CD4-positive, alpha-beta T cell treated with Interleukin-2 at 100 ng/mL for 4 hours (primary cell): ENCODE results near the gene SFRP4.

Source experiments
- DNase-seq: peaks from one replicate; pipeline ENCODE4 v3.0.0-alpha.2; 2020; ENCODE audit warnings: low spot score

The SFRP4 gene

GRCh38 chr7:37924491-37925041 is 7.9 kb upstream of the SFRP4 start:
- no peak for DNase-seq

GRCh38 chr7:37923996-37924395 is 7.4 kb upstream of the SFRP4 start:
- no peak for DNase-seq

DNA sequence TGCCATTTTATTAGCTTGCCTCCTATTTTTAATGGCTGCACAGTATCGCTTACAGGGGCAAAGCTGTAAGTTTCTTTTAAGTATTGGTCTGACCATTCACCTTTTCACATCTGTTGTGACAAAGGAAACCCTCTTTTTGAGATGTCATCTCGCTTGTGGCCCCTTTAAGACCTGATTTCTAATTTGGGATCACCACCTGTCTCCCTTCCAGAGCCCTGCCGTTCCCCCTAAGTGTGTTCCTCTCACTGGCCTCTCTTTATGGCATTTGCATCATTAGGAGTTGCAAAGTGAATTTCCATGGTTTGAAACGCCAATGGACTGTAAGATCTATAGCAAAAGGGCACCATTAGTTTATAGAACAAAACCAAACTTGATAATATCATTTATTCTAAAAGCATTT is 5.3 kb upstream of the SFRP4 start:
- DNase-seq: no peak

DNA sequence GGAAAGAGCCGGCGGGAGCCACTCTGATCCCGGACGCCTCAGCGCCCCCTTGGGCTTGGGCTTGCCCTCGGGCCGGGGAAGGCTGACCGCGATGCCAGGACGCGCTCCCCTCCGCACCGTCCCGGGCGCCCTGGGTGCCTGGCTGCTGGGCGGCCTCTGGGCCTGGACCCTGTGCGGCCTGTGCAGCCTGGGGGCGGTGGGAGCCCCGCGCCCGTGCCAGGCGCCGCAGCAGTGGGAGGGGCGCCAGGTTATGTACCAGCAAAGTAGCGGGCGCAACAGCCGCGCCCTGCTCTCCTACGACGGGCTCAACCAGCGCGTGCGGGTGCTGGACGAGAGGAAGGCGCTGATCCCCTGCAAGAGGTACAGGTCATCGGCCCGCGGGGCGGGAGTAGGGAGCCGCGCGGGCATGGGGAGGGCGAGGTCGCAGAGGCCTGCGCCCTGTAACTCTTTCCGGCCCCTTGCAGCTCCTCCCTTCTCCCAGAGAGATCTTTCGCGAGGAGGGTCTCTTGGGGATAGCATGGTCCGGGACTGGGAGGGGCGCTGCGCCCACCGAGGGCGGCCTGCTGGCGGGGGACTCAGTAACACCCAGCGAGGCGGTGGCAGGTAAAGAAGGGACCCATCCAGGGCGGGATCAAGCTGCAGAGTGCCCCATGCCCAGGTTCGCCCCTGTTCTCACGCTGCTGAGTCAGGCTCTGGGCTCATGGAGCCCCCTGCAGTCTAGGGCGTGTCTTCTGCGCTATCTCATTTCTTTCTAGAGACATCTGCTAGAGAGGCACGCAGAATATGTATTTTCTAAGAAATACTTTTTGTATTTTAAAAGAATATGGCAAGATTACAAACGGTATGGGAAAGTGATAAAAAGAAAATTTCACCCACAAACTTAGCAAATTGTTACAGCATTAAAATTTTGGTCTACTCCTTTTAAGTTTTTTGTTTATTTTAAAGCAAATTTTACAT is 4.5 kb upstream of the SFRP4 start:
- no peak for DNase-seq

- peak; percentile 16 for DNase-seq
These were observed 3.8 kb upstream of the SFRP4 start, which contains the start of gene EPDR1 for GRCh38 chr7:37920305-37920848. TSS of gene EPDR1 (plus strand) at chr7:37920640. CDS start at chr7:37920940, 300 bp downstream.

DNA sequence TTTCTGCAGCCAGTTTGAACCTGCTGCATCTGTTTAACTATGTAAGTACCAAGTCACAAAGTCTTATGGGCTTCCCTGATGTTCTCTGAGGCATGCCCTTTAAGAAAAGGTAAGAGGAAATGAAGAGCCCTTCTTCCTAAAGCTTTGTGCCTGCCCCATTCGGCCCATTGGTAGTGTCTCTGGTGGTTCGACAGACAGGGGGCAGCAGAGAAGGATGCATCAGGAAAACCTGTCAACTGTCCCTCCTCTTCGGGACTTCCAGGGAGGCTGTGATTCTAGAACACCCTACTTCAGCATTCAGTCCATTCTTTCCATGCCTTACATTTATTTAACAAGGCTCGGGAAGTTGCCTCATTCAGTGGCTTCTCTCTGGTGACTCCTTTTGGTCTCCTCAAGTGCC is 1.9 kb upstream of the SFRP4 start:
- no peak for DNase-seq

GRCh38 chr7:37916017-37916672 is 472 bp downstream of the SFRP4 start:
- DNase-seq: no peak

GRCh38 chr7:37915438-37915837 is 1.2 kb downstream of the SFRP4 start:
- DNase-seq: no peak

GRCh38 chr7:37912756-37913155 is 3.9 kb downstream of the SFRP4 start:
- DNase-seq: no peak

DNA sequence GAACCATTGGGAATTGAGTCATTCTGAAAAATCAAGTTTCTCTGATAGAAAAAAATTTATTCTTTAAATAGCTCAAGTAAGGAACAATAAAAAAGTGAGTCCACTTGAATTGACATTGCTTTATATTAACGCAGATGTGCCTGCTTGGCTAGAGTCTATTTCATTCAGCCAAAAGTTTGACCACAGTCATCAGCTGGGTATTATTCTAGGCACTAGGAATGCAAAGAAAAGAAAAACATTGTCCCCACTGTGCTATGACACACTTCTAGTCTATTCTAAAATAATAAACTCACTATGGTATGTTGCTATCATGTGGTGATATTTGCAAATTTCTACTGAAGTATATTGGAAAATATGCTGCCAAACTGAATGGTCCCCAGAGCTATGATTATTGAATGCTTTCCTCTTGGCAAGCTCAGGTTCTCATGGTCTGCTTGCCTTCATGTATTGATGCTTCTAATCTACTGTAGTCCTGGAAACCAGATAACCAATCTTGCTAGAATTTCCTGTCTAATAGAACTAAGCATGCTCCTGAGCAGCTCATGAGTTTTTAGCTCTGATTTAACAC is 8.3 kb downstream of the SFRP4 start:
- DNase-seq: no peak

GRCh38 chr7:37901890-37902524 is 14.6 kb downstream of the SFRP4 start:
- DNase-seq: no peak

GRCh38 chr7:37901236-37901827 is 15.3 kb downstream of the SFRP4 start:
- DNase-seq: no peak

DNA sequence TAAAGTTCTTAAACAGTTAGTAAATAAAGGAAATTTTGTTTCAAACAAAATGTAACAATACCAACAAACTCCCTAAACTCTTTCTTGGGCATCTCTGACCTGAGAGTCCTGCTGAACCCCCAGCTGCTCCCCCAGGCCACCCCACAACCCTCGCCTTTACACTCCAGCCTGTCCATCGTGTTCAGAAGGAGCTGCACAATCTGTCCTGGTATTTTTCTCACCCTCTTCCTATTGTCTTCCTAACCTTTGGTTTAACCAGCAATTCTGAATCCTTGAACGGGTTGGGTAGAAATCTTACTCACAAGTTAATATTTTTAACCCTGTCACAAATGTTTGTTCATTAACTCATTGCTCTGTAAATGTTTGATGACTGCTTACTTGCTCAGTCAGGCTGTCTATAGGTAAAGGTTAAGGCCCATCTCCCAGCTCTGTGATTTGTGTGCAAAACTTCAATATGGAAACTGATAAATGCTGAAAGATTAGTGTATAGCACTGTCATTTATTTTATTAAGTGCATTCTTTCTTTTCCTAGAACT is 16.8 kb downstream of the SFRP4 start:
- no peak for DNase-seq

- DNase-seq: no peak
These were observed 21.9 kb downstream of the SFRP4 start for GRCh38 chr7:37894671-37895070.

DNA sequence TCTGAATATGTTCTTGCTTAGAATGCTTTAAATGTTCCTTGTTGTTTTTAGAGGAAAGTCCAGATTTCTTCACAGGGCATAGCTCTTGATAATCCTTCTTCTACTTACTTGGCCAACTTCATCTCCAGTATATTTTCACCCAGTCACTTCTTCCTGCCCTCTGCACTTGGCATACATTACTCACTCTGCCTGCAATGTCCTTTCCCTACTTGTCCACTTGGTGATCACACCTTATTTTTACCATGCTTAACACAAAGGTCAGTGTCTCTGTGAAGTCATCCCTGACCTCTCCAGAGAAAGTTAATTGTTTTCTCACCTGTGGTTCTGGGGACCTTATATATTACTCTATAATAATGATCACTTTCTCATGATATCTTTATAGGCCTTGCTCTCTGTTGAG is 23.3 kb downstream of the SFRP4 start:
- no peak for DNase-seq

- DNase-seq: no peak
These were observed 34.5 kb downstream of the SFRP4 start for GRCh38 chr7:37882086-37882485.
